GM12873 (cell line): ENCODE results near the gene NIP7.

Experiments used
- TF ChIP-seq, protein P1 (sequence below): IDR thresholded peaks from 2 replicates; pipeline ENCODE4 v1.5.1; 2012; ENCODE audit warnings: low read depth, mild to moderate bottlenecking, moderate library complexity, low read length, control low read depth; ENCODE audit not compliant: insufficient read depth; ENCODE audit errors: missing control alignments

Gene NIP7

DNA sequence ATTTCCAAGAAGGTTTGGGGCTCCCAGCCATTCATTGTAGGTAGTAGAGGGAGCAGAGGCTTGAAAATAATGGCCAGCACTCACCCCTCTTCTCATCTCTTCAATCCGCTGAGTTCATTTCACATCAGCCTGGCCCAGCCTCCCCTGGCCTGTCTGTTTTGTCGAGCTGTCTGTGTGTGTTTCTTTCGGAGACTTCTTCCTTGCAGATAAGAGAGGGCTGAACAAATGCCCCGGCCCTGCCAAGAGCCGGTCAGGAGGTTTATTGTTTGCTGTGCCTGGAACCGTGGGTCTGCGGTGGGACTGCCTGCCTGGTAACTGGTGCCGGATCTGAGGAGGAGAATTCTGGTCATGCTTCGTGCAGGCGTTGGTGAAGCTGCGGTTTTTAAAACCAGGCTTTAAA, 25.0 kb upstream of the NIP7 start:
- TF ChIP-seq, protein P1, sequence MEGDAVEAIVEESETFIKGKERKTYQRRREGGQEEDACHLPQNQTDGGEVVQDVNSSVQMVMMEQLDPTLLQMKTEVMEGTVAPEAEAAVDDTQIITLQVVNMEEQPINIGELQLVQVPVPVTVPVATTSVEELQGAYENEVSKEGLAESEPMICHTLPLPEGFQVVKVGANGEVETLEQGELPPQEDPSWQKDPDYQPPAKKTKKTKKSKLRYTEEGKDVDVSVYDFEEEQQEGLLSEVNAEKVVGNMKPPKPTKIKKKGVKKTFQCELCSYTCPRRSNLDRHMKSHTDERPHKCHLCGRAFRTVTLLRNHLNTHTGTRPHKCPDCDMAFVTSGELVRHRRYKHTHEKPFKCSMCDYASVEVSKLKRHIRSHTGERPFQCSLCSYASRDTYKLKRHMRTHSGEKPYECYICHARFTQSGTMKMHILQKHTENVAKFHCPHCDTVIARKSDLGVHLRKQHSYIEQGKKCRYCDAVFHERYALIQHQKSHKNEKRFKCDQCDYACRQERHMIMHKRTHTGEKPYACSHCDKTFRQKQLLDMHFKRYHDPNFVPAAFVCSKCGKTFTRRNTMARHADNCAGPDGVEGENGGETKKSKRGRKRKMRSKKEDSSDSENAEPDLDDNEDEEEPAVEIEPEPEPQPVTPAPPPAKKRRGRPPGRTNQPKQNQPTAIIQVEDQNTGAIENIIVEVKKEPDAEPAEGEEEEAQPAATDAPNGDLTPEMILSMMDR, result no peak

DNA sequence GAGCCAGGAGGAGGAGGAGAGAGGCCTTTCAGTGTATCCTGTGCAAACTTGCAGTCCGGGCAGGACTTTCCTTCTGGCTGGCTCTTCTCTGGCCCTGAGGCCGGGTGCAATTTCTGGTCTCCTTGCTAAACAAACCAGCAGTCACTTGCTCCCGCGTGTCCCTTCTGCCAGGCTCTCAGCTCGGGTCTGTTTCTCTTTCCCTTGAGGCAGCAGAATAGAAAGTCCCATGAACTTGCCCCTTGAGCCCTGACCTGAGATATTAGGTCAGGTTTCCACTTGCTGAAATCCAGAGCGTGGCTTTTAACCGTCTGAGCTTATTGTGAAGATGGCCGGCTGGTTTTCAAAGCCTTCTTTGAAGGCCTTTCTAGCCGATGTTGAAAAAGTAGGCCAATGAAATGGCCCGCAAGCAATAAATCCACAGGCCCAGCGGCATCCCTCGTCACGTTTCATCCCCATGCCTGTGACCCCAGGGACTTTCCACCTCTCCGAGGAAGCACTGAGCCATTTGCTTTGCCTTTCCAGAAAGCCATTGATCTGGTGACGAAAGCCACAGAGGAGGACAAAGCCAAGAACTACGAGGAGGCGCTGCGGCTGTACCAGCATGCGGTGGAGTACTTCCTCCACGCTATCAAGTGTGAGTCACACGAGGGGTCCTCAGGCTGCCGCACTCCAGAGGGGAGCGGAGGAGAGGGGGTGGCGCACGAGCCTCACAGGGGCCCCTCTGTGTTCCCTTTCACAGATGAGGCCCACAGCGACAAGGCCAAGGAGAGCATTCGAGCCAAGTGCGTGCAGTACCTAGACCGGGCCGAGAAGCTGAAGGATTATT, 23.9 kb upstream of the NIP7 start:
- TF ChIP-seq, protein P1, result no peak

DNA sequence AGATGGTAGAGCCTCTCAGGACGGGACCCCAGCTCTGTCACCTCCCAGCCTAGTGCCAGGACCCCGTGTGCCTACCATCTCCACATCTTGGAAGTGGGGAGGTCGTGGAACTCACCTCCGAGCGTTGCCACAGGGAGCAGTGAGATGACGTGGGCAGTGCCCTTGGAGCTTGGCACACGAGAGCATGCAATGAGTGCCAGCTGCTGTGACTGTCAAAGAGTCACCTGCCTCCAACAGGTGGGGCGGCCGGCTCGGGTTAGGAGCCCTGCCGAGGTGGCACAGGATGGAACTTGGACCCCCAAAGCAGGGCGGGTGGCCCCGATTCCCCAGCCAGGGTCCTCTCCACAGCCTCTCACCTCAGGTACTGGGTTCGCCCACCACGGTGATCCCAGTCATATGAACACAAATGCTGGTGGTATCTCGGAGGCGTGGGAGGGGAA, 23.0 kb upstream of the NIP7 start:
- TF ChIP-seq, protein P1, result no peak

DNA sequence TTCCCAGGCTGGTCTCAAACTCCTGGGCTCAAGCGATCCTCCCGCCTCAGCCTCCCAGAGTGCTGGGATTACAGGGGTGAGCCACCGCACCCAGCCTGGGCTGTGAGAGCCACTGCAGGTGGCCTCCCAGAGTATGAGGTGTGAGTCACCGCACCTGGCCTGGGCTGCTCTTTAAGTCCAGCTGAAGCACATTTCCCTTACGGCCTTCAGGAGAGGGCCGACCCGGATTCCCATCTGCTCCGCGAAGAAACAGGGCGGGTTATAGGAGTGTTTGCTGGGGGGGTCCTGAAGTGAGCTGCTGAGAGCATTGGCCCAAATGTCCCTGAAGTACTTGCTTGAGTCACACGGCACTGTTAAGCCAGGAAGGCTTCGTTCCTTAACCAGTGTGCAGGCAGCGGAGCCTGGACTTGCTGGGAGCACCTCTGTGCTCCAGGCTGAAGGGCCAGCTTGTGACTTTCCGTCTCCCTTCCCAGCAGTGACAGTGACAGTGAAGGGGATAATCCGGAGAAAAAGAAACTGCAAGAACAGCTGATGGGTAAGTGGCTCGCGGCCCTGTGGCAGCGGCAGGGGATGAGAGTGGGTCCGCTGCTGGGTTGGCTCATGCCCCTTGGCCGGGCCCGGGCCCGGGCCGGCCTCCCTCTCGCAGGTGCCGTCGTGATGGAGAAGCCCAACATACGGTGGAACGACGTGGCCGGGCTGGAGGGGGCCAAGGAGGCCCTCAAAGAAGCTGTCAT, 21.2 kb upstream of the NIP7 start:
- TF ChIP-seq, protein P1, result no peak

DNA sequence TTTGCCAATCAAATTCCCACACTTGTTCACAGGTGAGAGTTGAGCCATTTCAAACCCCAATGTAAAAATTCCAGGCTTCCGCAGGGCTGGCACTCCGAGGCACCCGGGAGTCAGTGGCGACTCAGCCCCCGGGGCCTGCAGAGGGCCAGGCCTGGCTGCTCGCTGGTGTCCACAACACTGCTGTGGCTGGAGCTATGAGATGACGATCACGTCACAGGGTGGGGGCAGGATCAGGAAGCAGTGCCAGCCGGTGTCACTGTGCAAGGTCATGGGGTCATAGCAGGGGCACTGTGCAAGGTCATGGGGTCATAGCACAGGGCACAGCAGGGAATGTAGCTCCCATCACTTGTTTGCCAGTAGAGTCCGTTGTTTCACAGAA, 20.7 kb upstream of the NIP7 start:
- TF ChIP-seq, protein P1, result no peak

DNA sequence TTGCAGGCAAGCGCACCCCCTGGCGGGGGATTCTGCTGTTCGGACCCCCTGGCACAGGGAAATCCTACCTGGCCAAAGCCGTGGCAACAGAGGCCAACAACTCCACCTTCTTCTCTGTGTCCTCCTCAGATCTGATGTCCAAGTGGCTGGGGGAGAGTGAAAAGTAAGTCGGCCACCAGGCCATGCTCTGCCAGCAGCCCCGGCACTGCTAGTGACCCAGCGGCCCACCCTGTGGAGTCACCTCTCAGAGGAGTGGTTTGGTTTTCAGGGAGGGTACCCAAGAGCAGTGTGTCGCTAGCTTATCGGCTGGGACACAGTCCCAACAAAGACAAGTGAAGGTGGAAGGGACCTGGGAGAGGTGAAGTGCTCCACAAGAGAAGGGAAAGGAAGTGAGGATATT, 20.2 kb upstream of the NIP7 start:
- TF ChIP-seq, protein P1, result no peak

DNA sequence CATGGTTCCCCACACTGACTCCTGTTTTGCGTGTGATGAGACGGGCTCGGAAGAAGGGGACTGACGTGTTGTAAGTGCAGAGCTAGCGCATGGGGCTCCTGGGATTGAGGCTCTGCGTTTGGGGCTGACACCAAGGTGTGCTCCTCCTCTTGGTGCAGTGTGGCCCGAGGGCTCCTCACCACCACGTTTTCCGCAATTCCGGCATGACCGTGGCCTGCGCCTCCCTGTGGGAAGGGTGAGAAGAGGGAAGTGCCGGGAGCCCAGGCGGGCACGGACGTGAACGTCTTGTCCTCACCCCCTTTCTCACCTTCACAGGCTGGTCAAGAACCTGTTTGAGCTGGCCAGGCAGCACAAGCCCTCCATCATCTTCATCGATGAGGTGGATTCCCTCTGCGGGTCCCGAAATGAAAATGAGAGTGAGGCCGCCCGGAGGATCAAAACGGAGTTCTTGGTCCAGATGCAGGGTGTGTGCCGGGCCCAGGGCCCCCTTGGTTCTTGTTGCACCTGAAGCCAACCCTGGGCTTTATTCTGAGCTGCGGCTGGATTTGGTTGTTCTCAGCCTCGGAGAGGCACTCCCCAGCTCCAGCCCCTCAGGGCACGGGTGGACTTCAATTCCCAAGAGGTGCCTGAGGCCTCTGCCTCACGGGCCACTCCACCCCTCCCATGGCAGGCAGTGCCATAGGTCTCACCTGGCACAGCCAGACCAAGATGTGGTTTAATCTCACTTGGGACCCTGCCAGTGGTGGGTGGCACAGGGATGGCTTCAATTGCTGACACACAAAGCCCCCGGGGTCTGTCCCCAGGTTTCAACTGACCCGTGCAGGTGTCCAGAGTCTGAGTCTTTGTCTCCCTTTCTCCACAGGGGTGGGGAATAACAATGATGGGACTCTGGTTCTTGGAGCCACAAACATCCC, 19.5 kb upstream of the NIP7 start:
- TF ChIP-seq, protein P1, result no peak
